ENCODE measurements around the gene SGCA.

- TF ChIP-seq CTCF (IDR thresholded peaks at IDR 0.05), result no peak
- no peak for TF ChIP-seq POLR2A (IDR thresholded peaks at IDR 0.05)
Measured at GRCh38 chr17:50194140-50194933, 28.5 kb downstream of the SGCA start.

All from body of pancreas (tissue), 4 donors.